Measurements from ENCODE around the gene HLA-DRA. TPM values are rescaled to one million over a fixed set of nuclear protein-coding genes. Genes with fewer than 3 reads are reported as not detected.
"Not testable (repeated sequence)": the region's sequence is repeated elsewhere in the genome, so short reads cannot be mapped to it uniquely, and the experiment has no call there.

The HLA-DRA gene
- total RNA-seq, 4 donors from 2014 or later: 26.0 to 440 (median 115) TPM

DNA sequence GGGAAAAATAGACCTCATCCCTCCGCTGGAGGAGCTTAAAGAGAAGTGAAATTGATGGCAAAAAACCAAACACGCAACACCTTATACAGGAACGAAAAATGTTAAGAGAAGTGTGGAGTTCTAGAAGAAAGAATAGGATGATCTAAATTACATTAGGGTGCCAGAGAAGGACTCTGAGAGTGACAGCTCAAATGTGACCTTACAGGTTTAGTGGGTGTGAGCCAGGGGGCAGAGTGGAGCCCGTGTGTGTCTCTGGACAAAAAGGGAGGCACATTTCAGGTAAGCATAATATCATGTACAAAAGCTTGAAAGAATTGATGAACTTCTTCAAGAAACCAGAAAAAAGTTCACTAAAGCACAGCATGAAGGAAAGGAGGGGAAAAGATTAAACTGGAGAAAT, 20.8 kb downstream of the HLA-DRA start:
- no peak for DNase-seq
- H3K4me3 ChIP-seq: no peak overlapping the region
- no peaks in the 10 kb centered on the region for H3K9me3 ChIP-seq
- no peaks in the 10 kb centered on the region for H3K36me3 ChIP-seq
- H3K4me1 ChIP-seq: peaks cover 0 to 11% (median 0%) of the 10 kb centered on the region in 3 donors
- TF ChIP-seq, protein P1, sequence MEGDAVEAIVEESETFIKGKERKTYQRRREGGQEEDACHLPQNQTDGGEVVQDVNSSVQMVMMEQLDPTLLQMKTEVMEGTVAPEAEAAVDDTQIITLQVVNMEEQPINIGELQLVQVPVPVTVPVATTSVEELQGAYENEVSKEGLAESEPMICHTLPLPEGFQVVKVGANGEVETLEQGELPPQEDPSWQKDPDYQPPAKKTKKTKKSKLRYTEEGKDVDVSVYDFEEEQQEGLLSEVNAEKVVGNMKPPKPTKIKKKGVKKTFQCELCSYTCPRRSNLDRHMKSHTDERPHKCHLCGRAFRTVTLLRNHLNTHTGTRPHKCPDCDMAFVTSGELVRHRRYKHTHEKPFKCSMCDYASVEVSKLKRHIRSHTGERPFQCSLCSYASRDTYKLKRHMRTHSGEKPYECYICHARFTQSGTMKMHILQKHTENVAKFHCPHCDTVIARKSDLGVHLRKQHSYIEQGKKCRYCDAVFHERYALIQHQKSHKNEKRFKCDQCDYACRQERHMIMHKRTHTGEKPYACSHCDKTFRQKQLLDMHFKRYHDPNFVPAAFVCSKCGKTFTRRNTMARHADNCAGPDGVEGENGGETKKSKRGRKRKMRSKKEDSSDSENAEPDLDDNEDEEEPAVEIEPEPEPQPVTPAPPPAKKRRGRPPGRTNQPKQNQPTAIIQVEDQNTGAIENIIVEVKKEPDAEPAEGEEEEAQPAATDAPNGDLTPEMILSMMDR (IDR thresholded peaks at IDR 0.05): no peak
- no peak for TF ChIP-seq POLR2A (IDR thresholded peaks at IDR 0.05)
- intact Hi-C loops (cut with DNase I): no loop called here
- WGBS, 2 donors: 37 to 58% methylated on average over 3 to 4 of the region's 4 CpGs
- no peak overlapping the region for H3K27ac ChIP-seq
- H3K27me3 ChIP-seq: peaks cover 0 to 44% (median 0%) of the 10 kb centered on the region in 4 donors

DNA sequence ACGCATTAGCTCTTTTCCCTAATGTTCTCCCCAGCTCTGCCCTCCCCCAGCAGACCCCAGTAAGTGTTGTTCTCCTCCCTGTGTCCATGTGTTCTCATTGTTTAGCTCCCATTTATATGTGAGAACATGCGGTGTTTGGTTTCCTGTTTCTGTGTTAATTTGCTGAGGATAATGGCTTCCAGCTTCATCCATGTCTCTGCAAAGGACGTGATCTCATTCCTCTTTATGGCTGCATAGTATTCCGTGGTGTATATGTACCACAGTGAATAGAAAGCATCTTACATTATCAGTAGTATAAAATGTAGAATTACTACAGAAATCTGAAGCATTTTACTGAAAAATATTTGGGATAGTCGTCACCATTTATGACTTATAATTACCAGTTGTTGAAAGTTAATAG, 21.8 kb downstream of the HLA-DRA start:
- 72 to 74% methylated on average over 5 of the region's 5 CpGs for WGBS, 2 donors
- Histone ChIP-seq H3K4me3 (no peak overlapping the region), H3K9me3 (no peaks in the 10 kb centered on the region), H3K27ac (no peak overlapping the region), H3K27me3 (peaks cover 0 to 44% (median 0%) of the 10 kb centered on the region in 4 donors), H3K4me1 (peaks cover 0 to 11% (median 0%) of the 10 kb centered on the region in 3 donors), H3K36me3 (no peaks in the 10 kb centered on the region)
- intact Hi-C loops (cut with DNase I): no loop called here
- no peak for TF ChIP-seq POLR2A (IDR thresholded peaks at IDR 0.05)
- DNase-seq: no peak

DNA sequence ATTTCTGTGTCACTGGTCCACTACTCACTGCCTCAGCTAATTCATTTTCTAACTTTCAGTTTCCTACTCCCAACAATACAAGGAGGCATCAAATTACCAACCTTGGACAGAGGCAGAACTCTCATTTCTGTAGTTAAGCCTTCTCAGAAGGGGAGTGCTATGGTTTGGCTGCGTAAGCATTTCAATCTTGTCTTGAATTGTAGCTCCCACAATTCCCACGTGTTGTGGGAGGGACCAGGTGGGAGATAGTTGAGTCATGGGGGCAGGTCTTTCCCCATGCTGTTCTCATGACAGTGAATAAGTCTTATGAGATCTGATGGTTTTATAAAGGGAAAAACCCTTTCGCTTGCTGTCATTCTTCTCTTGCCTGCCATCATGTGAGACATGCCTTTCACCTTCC, 22.9 kb downstream of the HLA-DRA start:
- Histone ChIP-seq H3K27ac (no peak overlapping the region), H3K27me3 (peaks cover 0 to 44% (median 0%) of the 10 kb centered on the region in 4 donors), H3K4me1 (peaks cover 0 to 11% (median 0%) of the 10 kb centered on the region in 3 donors), H3K4me3 (no peak overlapping the region), H3K36me3 (no peaks in the 10 kb centered on the region), H3K9me3 (no peaks in the 10 kb centered on the region)
- intact Hi-C loops (cut with DNase I): no loop called here
- DNase-seq: no peak
- WGBS, 2 donors: 40 to 49% methylated on average over 2 to 3 of the region's 3 CpGs
- no peak for TF ChIP-seq POLR2A (IDR thresholded peaks at IDR 0.05)
- TF ChIP-seq, protein P1 (IDR thresholded peaks at IDR 0.05): no peak

DNA sequence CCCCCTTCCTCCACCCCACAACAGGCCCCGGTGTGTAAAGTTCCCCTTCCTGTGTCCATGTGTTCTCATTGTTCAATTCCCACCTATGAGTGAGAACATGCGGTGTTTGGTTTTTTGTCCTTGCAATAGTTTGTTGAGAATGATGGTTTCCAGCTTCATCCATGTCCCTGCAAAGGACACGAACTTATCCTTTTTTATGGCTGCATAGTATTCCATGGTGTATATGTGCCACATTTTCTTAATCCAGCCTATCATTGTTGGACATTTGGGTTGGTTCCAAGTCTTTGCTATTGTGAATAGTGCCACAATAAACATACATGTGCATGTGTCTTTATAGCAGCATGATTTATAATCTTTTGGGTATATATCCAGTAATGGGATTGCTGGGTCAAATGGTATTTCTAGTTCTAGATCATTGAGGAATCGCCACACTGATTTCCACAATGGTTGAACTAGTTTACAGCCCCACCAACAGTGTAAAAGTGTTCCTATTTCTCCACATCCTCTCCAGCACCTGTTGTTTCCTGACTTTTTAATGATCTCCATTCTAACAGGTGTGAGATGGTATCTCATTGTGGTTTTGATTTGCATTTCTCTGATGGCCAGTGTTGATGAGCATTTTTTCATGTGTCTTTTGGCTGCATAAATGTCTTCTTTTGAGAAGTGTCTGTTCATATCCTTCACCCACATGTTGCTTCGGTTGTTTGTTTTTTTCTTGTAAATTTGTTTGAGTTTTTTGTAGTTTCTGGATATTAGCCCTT, 28.2 kb downstream of the HLA-DRA start:
- not testable (repeated sequence) for H3K4me3 ChIP-seq, H3K36me3 ChIP-seq
- 49 to 66% methylated on average over 4 to 5 of the region's 5 CpGs for WGBS, 2 donors

DNA sequence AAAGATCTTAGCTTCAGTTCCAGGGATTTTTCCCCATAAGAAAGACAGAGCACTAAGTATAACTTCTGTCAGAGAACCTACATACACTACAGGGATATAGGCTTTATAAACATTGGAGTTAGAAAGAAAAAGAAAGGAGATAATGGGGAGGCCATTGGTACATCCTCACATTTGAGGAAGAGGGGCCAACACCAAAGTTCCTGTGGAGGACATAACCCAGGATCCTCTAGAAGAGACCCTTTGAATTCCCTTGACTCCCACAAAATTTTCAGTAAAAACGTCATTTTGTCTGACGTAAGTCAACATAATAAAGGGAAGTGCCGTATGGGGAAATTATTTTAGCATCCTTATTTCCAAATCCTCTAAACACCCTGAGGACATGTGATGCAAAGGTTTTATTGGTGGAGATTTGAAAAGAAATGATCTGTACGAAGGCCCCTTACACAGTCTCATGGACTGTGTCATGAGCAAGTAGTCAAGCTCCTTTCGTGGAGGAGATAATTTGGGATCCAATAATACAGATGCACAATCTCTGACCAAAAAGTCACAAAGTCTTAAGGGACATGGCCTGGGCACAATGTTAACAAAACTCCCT, 33.2 kb downstream of the HLA-DRA start:
- DNase-seq: no peak
- Histone ChIP-seq H3K36me3 (no peaks in the 10 kb centered on the region), H3K27me3 (peaks cover 0 to 14% (median 0%) of the 10 kb centered on the region in 4 donors), H3K27ac (peak overlapping the region in 2 of 4 donors; percentile 48 to 78), H3K4me3 (no peak overlapping the region), H3K4me1 (no peaks in the 10 kb centered on the region), H3K9me3 (no peaks in the 10 kb centered on the region)
- intact Hi-C loops (cut with DNase I): no loop called here
- TF ChIP-seq, protein P1 (IDR thresholded peaks at IDR 0.05): no peak
- no peak for TF ChIP-seq POLR2A (IDR thresholded peaks at IDR 0.05)
- 69 to 70% methylated on average over 5 of the region's 5 CpGs for WGBS, 2 donors

More for the DNA sequence above, 28.2 kb downstream of the HLA-DRA start:
- intact Hi-C loops (cut with DNase I); DNase-seq; H3K9me3 ChIP-seq; H3K4me1 ChIP-seq; H3K27ac ChIP-seq: not testable (repeated sequence)
- H3K27me3 ChIP-seq: peaks cover 0 to 28% (median 0%) of the 10 kb centered on the region in 4 donors

DNA sequence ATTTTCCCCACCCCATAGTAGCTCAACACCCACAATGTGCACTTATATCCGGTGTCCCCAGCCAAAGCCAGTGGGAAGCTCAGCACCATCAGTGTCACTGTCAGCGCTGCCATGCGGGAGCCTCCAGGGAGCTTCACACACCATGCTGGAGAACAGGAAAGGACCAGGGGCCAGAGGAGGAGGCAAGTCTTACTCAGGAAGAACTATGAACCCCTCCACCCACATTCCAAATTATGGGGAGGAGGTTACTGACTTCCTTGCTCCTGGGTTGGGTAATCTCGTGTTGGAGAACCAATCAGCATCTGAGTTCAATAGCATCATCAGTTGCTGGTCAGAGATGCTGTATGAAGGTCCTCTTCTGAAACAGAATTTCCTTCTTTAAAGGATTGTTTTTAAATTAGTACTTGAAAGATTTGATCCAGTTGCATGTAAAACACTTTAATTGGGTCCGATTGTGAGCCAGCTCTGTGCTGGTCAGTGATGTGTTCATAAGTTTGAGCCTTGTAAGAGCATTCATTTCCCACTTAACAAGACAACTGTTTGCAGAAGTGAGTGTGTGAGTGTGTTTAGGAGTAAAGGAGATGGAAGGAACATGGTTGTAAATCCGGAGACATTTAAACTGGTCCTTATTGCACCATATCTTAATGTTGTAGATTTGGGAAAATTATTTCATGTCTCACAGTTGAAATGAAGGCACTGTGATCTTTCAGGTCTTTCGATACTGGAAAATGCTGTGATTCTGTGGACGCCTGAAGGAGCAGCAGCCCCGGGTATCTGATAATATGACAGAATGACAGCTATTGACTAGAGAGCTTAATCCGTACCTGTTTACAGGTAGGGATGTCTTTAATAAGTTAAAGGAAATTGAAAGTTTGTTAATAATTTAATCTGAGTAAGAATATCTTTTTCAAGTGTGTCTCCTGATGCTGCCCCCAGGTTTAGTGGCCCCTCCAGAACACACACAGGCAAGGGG, 34.0 kb downstream of the HLA-DRA start:
- DNase-seq; H3K36me3 ChIP-seq; H3K4me3 ChIP-seq; H3K9me3 ChIP-seq; H3K4me1 ChIP-seq; intact Hi-C loops (cut with DNase I): not testable (repeated sequence)
- Histone ChIP-seq H3K27ac (peak overlapping the region in 2 of 4 donors; percentile 48 to 78), H3K27me3 (peaks cover 0 to 14% (median 0%) of the 10 kb centered on the region in 4 donors)
- 49 to 50% methylated on average over 7 to 10 of the region's 10 CpGs for WGBS, 2 donors
